ENCODE measurements around the gene ZFAND6.
A peak's percentile ranks its signal among the peaks of the same experiment; 100 is the strongest.

The ZFAND6 gene

GRCh38 chr15:80170596-80170995, 111.1 kb downstream of the ZFAND6 start:
- no peak for DNase-seq (ENCODE audit: low read depth)
- TF ChIP-seq CTCF (IDR thresholded peaks at IDR 0.05; ENCODE audit: control insufficient read depth, insufficient read depth, low read depth, low read length, missing control alignments), result no peak
- no peak overlapping the region for H3K4me3 ChIP-seq (ENCODE audit: control insufficient read depth, low read depth, low read length)

- DNase-seq (ENCODE audit: low read depth), result no peak
- TF ChIP-seq CTCF (IDR thresholded peaks at IDR 0.05; ENCODE audit: control insufficient read depth, insufficient read depth, low read depth, low read length, missing control alignments), result no peak
- H3K4me3 ChIP-seq (ENCODE audit: control insufficient read depth, low read depth, low read length), result no peak overlapping the region
Observed at GRCh38 chr15:80171787-80172186, 112.3 kb downstream of the ZFAND6 start.

GRCh38 chr15:80172401-80172800, 112.9 kb downstream of the ZFAND6 start:
- H3K4me3 ChIP-seq (ENCODE audit: control insufficient read depth, low read depth, low read length), result no peak overlapping the region
- no peak for TF ChIP-seq CTCF (IDR thresholded peaks at IDR 0.05; ENCODE audit: control insufficient read depth, insufficient read depth, low read depth, low read length, missing control alignments)
- no peak for DNase-seq (ENCODE audit: low read depth)

- no peak overlapping the region for H3K4me3 ChIP-seq (ENCODE audit: control insufficient read depth, low read depth, low read length)
- TF ChIP-seq CTCF (IDR thresholded peaks at IDR 0.05; ENCODE audit: control insufficient read depth, insufficient read depth, low read depth, low read length, missing control alignments), result peak; percentile 81
- DNase-seq (ENCODE audit: low read depth), result no peak
Observed at GRCh38 chr15:80173022-80173759, 113.7 kb downstream of the ZFAND6 start.

GRCh38 chr15:80174017-80174746, 114.7 kb downstream of the ZFAND6 start:
- no peak for DNase-seq (ENCODE audit: low read depth)
- no peak overlapping the region for H3K4me3 ChIP-seq (ENCODE audit: control insufficient read depth, low read depth, low read length)
- TF ChIP-seq CTCF (IDR thresholded peaks at IDR 0.05; ENCODE audit: control insufficient read depth, insufficient read depth, low read depth, low read length, missing control alignments), result no peak

GRCh38 chr15:80175436-80175835, 116.0 kb downstream of the ZFAND6 start:
- no peak for DNase-seq (ENCODE audit: low read depth)
- H3K4me3 ChIP-seq (ENCODE audit: control insufficient read depth, low read depth, low read length), result no peak overlapping the region
- TF ChIP-seq CTCF (IDR thresholded peaks at IDR 0.05; ENCODE audit: control insufficient read depth, insufficient read depth, low read depth, low read length, missing control alignments), result no peak

All from AG09309 (cell line).